K562 (cell line): Measurements from ENCODE around the gene ZNF564. TPM values are rescaled to one million over a fixed set of nuclear protein-coding genes. Genes with fewer than 3 reads are reported as not detected.
A peak's percentile ranks its signal among the peaks of the same experiment; 100 is the strongest.

Source experiments
- ATAC-seq: fragments of 200-7000 bp; cut with Tn5 transposase; 3 replicates; pipeline ENCODE4 v1.9.1; 2020; ENCODE audit warnings: moderate library complexity
- BruUV-seq: library from RNA; stranded (reverse); fragments of 400-500 nt; replicated peaks from 2 replicates; lab custom pipeline; 2021; lab: Mats Ljungman, UMichigan
- CTCF ChIA-PET: fragments of 300-600 bp; formaldehyde crosslinking; extraction: SDS; loops from one replicate; lab custom pipeline; 2021; ENCODE audit warnings: low intra/inter-chr PET ratio; lab: Yijun Ruan, JAX
- POLR2A ChIA-PET: fragments of 300-600, 350-650 bp; sonication (Branson Sonifier 250); formaldehyde crosslinking; extraction: SDS; loops from one replicate; lab custom pipeline; 2021; ENCODE audit warnings: antibody characterized with exemption, inconsistent platforms; lab: Yijun Ruan, JAX
- DNase-seq, 4 experiments: peaks; one replicate each; pipeline versions ENCODE4 v3.0.0 to v3.0.0-alpha.2; 2011 to 2018; ENCODE audit warnings: low spot score in 3 of 4, mixed read lengths in 3 of 4; ENCODE audit errors: extremely low read depth in 1 of 4
- FAIRE-seq: peaks from 2 replicates; lab custom pipeline; 2011; peaks lifted over from hg19 to GRCh38; lab: Jason Lieb, UNC
- H2AFZ ChIP-seq: 2 replicates; pipeline ENCODE4 v1.6.0; 2011; ENCODE audit warnings: low read depth, low read length, control low read depth, inconsistent platforms
- H3K27ac ChIP-seq: fragments of 200-600 bp; 3 replicates; pipeline ENCODE4 v1.8.0; 2011; ENCODE audit warnings: low read depth, mild to moderate bottlenecking, control low read depth, inconsistent platforms, low read length, moderate library complexity, mixed read lengths; ENCODE audit errors: extremely low read depth
- H3K27me3 ChIP-seq, 2 experiments: fragments of 300-600 bp in 1 of 2; 2 replicates in 1 of 2; 3 replicates in 1 of 2; pipeline versions ENCODE4 v1.6.0 to v1.8.0; 2011; ENCODE audit warnings: inconsistent platforms in 2 of 2, low read length in 2 of 2, mild to moderate bottlenecking in 1 of 2, mixed read lengths in 1 of 2, moderate library complexity in 1 of 2; ENCODE audit not compliant: control insufficient read depth in 2 of 2, insufficient read depth in 2 of 2
- H3K36me3 ChIP-seq: fragments of 300-600 bp; 3 replicates; pipeline ENCODE4 v1.8.0; 2011; ENCODE audit warnings: mild to moderate bottlenecking, low read length, inconsistent platforms; ENCODE audit not compliant: control insufficient read depth, insufficient read depth
- H3K4me1 ChIP-seq, 2 experiments: fragments of 200-600 bp in 1 of 2; replicated peaks in 1 of 2; 2 replicates in 1 of 2; 3 replicates in 1 of 2; pipeline versions ENCODE4 v1.5.1 to v1.8.0; 2011; ENCODE audit warnings: inconsistent platforms in 2 of 2, low read length in 2 of 2, mild to moderate bottlenecking in 1 of 2, mixed read lengths in 1 of 2, moderate library complexity in 1 of 2; ENCODE audit not compliant: control insufficient read depth in 2 of 2, insufficient read depth in 2 of 2
- H3K4me2 ChIP-seq: 2 replicates; pipeline ENCODE4 v1.6.1; 2011; ENCODE audit warnings: low read length, control low read depth, inconsistent platforms, mixed read lengths; ENCODE audit not compliant: insufficient read depth
- H3K4me3 ChIP-seq: fragments of 200-600 bp; sonication (generic), shearing (Covaris generic); 2 replicates; pipeline ENCODE4 v1.5.1; 2016; ENCODE audit warnings: control low read depth, inconsistent platforms
- H3K79me2 ChIP-seq: fragments of 200-600 bp; 3 replicates; pipeline ENCODE4 v1.8.0; 2011; ENCODE audit warnings: low read length, inconsistent platforms; ENCODE audit not compliant: control insufficient read depth, insufficient read depth
- H3K9ac ChIP-seq, 2 experiments: 2 replicates each; pipeline versions ENCODE4 v1.6.0 to v1.6.1; 2011; ENCODE audit warnings: low read depth in 2 of 2, low read length in 2 of 2, control low read depth in 1 of 2, inconsistent platforms in 1 of 2, mild to moderate bottlenecking in 1 of 2, mixed read lengths in 1 of 2; ENCODE audit not compliant: insufficient read depth in 1 of 2
- H3K9me1 ChIP-seq: one replicate; pipeline ENCODE4 v1.6.0; 2011; ENCODE audit warnings: inconsistent platforms, mild to moderate bottlenecking, low read length, moderate library complexity; ENCODE audit not compliant: control insufficient read depth, insufficient read depth
- H3K9me3 ChIP-seq: replicated peaks from 2 replicates; pipeline ENCODE4 v1.5.1; 2011; ENCODE audit warnings: low read depth, low read length, inconsistent platforms; ENCODE audit not compliant: control insufficient read depth, insufficient read depth
- H4K20me1 ChIP-seq: replicated peaks from 2 replicates; pipeline ENCODE4 v1.6.1; 2011; ENCODE audit warnings: low read length, inconsistent platforms, mixed read lengths; ENCODE audit not compliant: control insufficient read depth, insufficient read depth
- ARID2 ChIP-seq: fragments of 450-650 bp; IDR thresholded peaks from 2 replicates; pipeline ENCODE4 v1.6.1; 2017; ENCODE audit warnings: antibody characterized with exemption, mild to moderate bottlenecking
- ASH1L ChIP-seq: fragments of 450-650 bp; IDR thresholded peaks from 2 replicates; pipeline ENCODE4 v1.6.1; 2018; ENCODE audit warnings: borderline replicate concordance, mild to moderate bottlenecking, low read depth; ENCODE audit not compliant: partially characterized antibody
- CGGBP1 ChIP-seq: fragments of 250-450 bp; sonication (Bioruptor Pico); IDR thresholded peaks from 2 replicates; pipeline ENCODE4 v1.9.0; 2021; ENCODE audit warnings: mild to moderate bottlenecking
- NR4A1 ChIP-seq, 2 experiments: fragments of 250-450 bp in 1 of 2; fragments of 450-650 bp in 1 of 2; sonication (Bioruptor Pico) in 1 of 2; IDR thresholded peaks; 2 replicates each; pipeline versions ENCODE4 v1.4.0 to v1.6.1; 2016 to 2020; ENCODE audit warnings: mild to moderate bottlenecking in 2 of 2, missing compliant biosample characterization in 1 of 2, missing genetic modification characterization in 1 of 2, moderate library complexity in 1 of 2
- POLR2AphosphoS2 ChIP-seq: IDR thresholded peaks from 2 replicates; pipeline ENCODE4 v1.6.1; 2012; ENCODE audit warnings: low read length, improper control_type of control experiment
- SMC3 ChIP-seq: conservative IDR thresholded peaks from 2 replicates; pipeline ENCODE4 v1.6.1; 2011; ENCODE audit warnings: low read depth, low read length, improper control_type of control experiment; ENCODE audit not compliant: insufficient read depth
- ZNF124 ChIP-seq: sonication (generic); formaldehyde crosslinking; IDR thresholded peaks from 2 replicates; pipeline ENCODE4 v1.8.1; 2022; ENCODE audit warnings: missing genetic modification reagents
- ZNF184 ChIP-seq: sonication (generic); formaldehyde crosslinking; IDR thresholded peaks from 2 replicates; pipeline ENCODE4 v1.5.0; 2020; ENCODE audit warnings: missing genetic modification reagents
- ZNF232 ChIP-seq: sonication (generic); formaldehyde crosslinking; IDR thresholded peaks from 2 replicates; pipeline ENCODE4 v1.8.0; 2022; ENCODE audit warnings: mild to moderate bottlenecking, missing genetic modification reagents
- ZNF24 ChIP-seq: fragments of 450-650 bp; IDR thresholded peaks from 2 replicates; pipeline ENCODE4 v1.6.1; 2016
- ZNF507 ChIP-seq: conservative IDR thresholded peaks from 2 replicates; pipeline ENCODE4 v1.6.1; 2017; ENCODE audit warnings: missing genetic modification characterization, missing compliant biosample characterization
- ZNF551 ChIP-seq: fragments of 250-450 bp; sonication (Bioruptor Pico); IDR thresholded peaks from 2 replicates; pipeline ENCODE4 v1.5.0; 2021; ENCODE audit warnings: mild to moderate bottlenecking, moderate library complexity
- ZNF778 ChIP-seq: fragments of 450-650 bp; formaldehyde crosslinking; IDR thresholded peaks from 2 replicates; pipeline ENCODE4 v1.4.0; 2020; ENCODE audit warnings: mild to moderate bottlenecking, moderate library complexity
- WGBS: fragments of 100-300 bp; shearing (Covaris generic); methylation state at CpG from one replicate; pipeline ENCODE4 v1.1.6; 2016; ENCODE audit warnings: low coverage, mixed read lengths; ENCODE audit not compliant: insufficient coverage; ENCODE audit errors: missing lambda C conversion rate; 5-methylcytosine and 5-hydroxymethylcytosine counted together
- in situ Hi-C: fragments of 300-500 bp; cut with MboI; formaldehyde crosslinking; loops from 4 replicates; pipeline ENCODE4 v1.15.0; 2018; ENCODE audit warnings: inconsistent platforms, mixed read lengths
- intact Hi-C: fragments of 100-400 bp; cut with micrococcal nuclease; formaldehyde crosslinking; loops from 2 replicates; pipeline ENCODE4 v1.14.2; 2022
- polyA plus RNA-seq, 8 experiments: library from polyadenylated mRNA; depleted of rRNA in 4 of 8; stranded (reverse) in 5 of 8; unstranded in 3 of 8; fragments of >200 nt; fragmentation: Nextera tagmentation in 2 of 8; fragmentation: Illumina TruSeq in 1 of 8; extraction: Ambion mirVana in 2 of 8; extraction: Trizol in 1 of 8; gene quantifications; 2 replicates each; pipeline versions ENCODE4 v1.2.1 to v1.2.3, GENCODE V29; 2011 to 2014; ENCODE audit warnings: inconsistent platforms in 1 of 8, missing spikeins in 1 of 8
- total RNA-seq, 7 experiments: library from RNA; depleted of rRNA in 6 of 7; stranded (reverse); fragments of >200 nt in 6 of 7; fragmentation: Illumina TruSeq in 2 of 7; extraction: Trizol in 2 of 7; gene quantifications; 2 replicates each; pipeline versions ENCODE4 v1.2.1 to v1.2.3, GENCODE V29; 2011 to 2021; ENCODE audit warnings: low replicate concordance in 1 of 7
- TF ChIP-seq, protein P1 (sequence below): fragments of 450-650 bp; formaldehyde crosslinking; IDR thresholded peaks from 2 replicates; pipeline ENCODE4 v1.4.0; 2020; ENCODE audit warnings: mild to moderate bottlenecking, moderate library complexity
- TF ChIP-seq, protein P2 (sequence below): sonication (generic); formaldehyde crosslinking; IDR thresholded peaks from 2 replicates; pipeline ENCODE4 v1.9.0; 2022; ENCODE audit warnings: mild to moderate bottlenecking, missing genetic modification reagents
- TF ChIP-seq, protein P3 (sequence below): fragments of 450-650 bp; IDR thresholded peaks from 2 replicates; pipeline ENCODE4 v1.6.1; 2016; ENCODE audit warnings: mild to moderate bottlenecking
- TF ChIP-seq, protein P4 (sequence below), 2 experiments: fragments of 450-650 bp; IDR thresholded peaks; 2 replicates each; pipeline ENCODE4 v1.6.1; 2016

The ZNF564 gene
- total and polyA plus RNA-seq, 9 of the 15 experiments (the other 6 are each of a cell fraction or from before 2014, with no cell fraction given), result 1.4 to 8.1 (median 5.6) TPM

DNA sequence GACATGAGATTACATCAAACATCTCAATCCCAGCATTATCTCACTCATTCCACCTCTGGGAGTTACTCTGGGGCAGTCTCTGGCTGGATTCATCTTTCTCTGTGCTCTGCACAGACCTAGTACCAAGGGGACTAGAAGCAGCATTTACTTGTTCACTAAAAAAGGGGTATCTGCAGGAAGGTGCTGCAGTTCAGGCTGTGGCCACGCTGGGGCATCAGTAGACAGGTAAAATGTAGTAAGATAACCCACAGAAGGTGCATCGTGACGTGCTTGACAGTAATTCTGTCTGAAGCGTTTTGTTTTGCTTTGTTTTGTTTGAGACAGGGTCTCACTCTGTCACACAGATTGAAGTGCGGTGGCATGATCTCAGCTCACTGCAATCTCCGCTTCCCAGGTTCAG, 29.3 kb downstream of the ZNF564 start:
- peak; percentile 65 for ATAC-seq
- no peak overlapping the region for H3K27ac ChIP-seq
- H3K9ac ChIP-seq, result no peak overlapping the region
- H3K36me3 ChIP-seq, result peaks cover 22% of the 10 kb centered on the region
- POLR2A ChIA-PET, result interaction anchor here (0.6 kb wide), 1 partner anchor 424 kb away, joined by 5 read pairs; the partner anchor contains the start of gene RAD23A
- intact Hi-C loops (loop anchor here (1.0 kb wide), 1 partner anchor 150 kb away; no protein-coding TSS in a partner anchor), in situ Hi-C loops (no loop called here)
- H3K4me3 ChIP-seq, result no peak overlapping the region
- no peak for FAIRE-seq
- peak; percentile 29 to 69 (median 51) for DNase-seq
- H3K4me1 ChIP-seq, result no peaks in the 10 kb centered on the region
- no peaks in the 10 kb centered on the region for H3K27me3 ChIP-seq
- H3K9me3 ChIP-seq, result peaks cover 41% of the 10 kb centered on the region
- WGBS, result 45% methylated on average over 6 of the region's 6 CpGs
- no peak overlapping the region for H3K4me2 ChIP-seq
- no peaks in the 10 kb centered on the region for H4K20me1 ChIP-seq
- no peaks in the 10 kb centered on the region for H3K79me2 ChIP-seq
- no peaks in the 10 kb centered on the region for H3K9me1 ChIP-seq
- no TSS peak for BruUV-seq
- CTCF ChIA-PET, result interaction anchor here (1.0 kb wide), 1 partner anchor 150 kb away, joined by 3 read pairs; no protein-coding TSS in a partner anchor
- no peak overlapping the region for H2AFZ ChIP-seq
- TF ChIP-seq ARID2 (no peak), ZNF184 (CRISPR knock-in tag) (no peak), SMC3 (0 out of 2 replicates have a peak, but pooled peaks have one; percentile 19), ZNF551 (CRISPR knock-in tag) (no peak), NR4A1 (CRISPR knock-in tag; IDR thresholded peaks at IDR 0.05) (no peak), NR4A1 (tag; IDR thresholded peaks at IDR 0.05) (no peak), ZNF778 (CRISPR knock-in tag) (no peak), ZNF24 (no peak), CGGBP1 (CRISPR knock-in tag) (no peak), POLR2AphosphoS2 (no peak), ZNF507 (tag) (no peak), ZNF124 (CRISPR knock-in tag) (no peak), ZNF232 (no peak), ASH1L (no peak)
- TF ChIP-seq, protein P1, sequence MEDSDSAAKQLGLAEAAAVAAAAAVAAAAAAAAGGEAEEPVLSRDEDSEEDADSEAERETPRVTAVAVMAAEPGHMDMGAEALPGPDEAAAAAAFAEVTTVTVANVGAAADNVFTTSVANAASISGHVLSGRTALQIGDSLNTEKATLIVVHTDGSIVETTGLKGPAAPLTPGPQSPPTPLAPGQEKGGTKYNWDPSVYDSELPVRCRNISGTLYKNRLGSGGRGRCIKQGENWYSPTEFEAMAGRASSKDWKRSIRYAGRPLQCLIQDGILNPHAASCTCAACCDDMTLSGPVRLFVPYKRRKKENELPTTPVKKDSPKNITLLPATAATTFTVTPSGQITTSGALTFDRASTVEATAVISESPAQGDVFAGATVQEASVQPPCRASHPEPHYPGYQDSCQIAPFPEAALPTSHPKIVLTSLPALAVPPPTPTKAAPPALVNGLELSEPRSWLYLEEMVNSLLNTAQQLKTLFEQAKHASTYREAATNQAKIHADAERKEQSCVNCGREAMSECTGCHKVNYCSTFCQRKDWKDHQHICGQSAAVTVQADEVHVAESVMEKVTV, result no peak
- TF ChIP-seq, protein P2, sequence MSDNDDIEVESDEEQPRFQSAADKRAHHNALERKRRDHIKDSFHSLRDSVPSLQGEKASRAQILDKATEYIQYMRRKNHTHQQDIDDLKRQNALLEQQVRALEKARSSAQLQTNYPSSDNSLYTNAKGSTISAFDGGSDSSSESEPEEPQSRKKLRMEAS (CRISPR knock-in tag), result no peak
- TF ChIP-seq, protein P3, sequence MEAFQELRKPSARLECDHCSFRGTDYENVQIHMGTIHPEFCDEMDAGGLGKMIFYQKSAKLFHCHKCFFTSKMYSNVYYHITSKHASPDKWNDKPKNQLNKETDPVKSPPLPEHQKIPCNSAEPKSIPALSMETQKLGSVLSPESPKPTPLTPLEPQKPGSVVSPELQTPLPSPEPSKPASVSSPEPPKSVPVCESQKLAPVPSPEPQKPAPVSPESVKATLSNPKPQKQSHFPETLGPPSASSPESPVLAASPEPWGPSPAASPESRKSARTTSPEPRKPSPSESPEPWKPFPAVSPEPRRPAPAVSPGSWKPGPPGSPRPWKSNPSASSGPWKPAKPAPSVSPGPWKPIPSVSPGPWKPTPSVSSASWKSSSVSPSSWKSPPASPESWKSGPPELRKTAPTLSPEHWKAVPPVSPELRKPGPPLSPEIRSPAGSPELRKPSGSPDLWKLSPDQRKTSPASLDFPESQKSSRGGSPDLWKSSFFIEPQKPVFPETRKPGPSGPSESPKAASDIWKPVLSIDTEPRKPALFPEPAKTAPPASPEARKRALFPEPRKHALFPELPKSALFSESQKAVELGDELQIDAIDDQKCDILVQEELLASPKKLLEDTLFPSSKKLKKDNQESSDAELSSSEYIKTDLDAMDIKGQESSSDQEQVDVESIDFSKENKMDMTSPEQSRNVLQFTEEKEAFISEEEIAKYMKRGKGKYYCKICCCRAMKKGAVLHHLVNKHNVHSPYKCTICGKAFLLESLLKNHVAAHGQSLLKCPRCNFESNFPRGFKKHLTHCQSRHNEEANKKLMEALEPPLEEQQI, result no peak
- TF ChIP-seq, protein P4, sequence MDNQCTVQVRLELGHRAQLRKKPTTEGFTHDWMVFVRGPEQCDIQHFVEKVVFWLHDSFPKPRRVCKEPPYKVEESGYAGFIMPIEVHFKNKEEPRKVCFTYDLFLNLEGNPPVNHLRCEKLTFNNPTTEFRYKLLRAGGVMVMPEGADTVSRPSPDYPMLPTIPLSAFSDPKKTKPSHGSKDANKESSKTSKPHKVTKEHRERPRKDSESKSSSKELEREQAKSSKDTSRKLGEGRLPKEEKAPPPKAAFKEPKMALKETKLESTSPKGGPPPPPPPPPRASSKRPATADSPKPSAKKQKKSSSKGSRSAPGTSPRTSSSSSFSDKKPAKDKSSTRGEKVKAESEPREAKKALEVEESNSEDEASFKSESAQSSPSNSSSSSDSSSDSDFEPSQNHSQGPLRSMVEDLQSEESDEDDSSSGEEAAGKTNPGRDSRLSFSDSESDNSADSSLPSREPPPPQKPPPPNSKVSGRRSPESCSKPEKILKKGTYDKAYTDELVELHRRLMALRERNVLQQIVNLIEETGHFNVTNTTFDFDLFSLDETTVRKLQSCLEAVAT (IDR thresholded peaks at IDR 0.05), result no peak
